ENCODE data around the gene LIN9. TPM values are rescaled to one million over a fixed set of nuclear protein-coding genes. Genes with fewer than 3 reads are reported as not detected.

Gene LIN9
- total RNA-seq, 4 donors from 2014 or later, result 2.1 to 4.7 (median 2.8) TPM

- H3K9me3 ChIP-seq, result no peaks in the 10 kb centered on the region
- H3K36me3 ChIP-seq, result no peaks in the 10 kb centered on the region
- no peak for TF ChIP-seq POLR2A (IDR thresholded peaks at IDR 0.05)
- TF ChIP-seq CTCF (IDR thresholded peaks at IDR 0.05 in 4 of 5, conservative IDR thresholded peaks at IDR 0.05 in 1 of 5), result no peak
- H3K4me1 ChIP-seq, result no peaks in the 10 kb centered on the region
- intact Hi-C loops (cut with DNase I; ENCODE audit: low total_unique reads) (no loop called here), in situ Hi-C loops (cut with MboI; ENCODE audit: low sequenced_read_pairs in 4 of 4) (no loop called here)
- no peak for ATAC-seq
- no peak overlapping the region for H3K4me3 ChIP-seq
- H3K27me3 ChIP-seq, result no peaks in the 10 kb centered on the region
- H3K27ac ChIP-seq, result no peak overlapping the region
- no peak for DNase-seq
Measured at GRCh38 chr1:226335661-226336060, 26.7 kb upstream of the LIN9 start.

- TF ChIP-seq CTCF (IDR thresholded peaks at IDR 0.05 in 4 of 5, conservative IDR thresholded peaks at IDR 0.05 in 1 of 5) (no peak), POLR2A (IDR thresholded peaks at IDR 0.05) (no peak)
- in situ Hi-C loops (cut with MboI; ENCODE audit: low sequenced_read_pairs in 4 of 4) (no loop called here), intact Hi-C loops (cut with DNase I; ENCODE audit: low total_unique reads) (no loop called here)
- no peak overlapping the region for H3K4me3 ChIP-seq
- DNase-seq (no peak), ATAC-seq (no peak)
- H3K36me3 ChIP-seq, result no peaks in the 10 kb centered on the region
- no peaks in the 10 kb centered on the region for H3K27me3 ChIP-seq
- H3K4me1 ChIP-seq, result no peaks in the 10 kb centered on the region
- no peaks in the 10 kb centered on the region for H3K9me3 ChIP-seq
- H3K27ac ChIP-seq, result no peak overlapping the region
Measured at GRCh38 chr1:226332947-226333346, 24.0 kb upstream of the LIN9 start.

- TF ChIP-seq POLR2A (IDR thresholded peaks at IDR 0.05), result no peak
- no peak for TF ChIP-seq CTCF (IDR thresholded peaks at IDR 0.05 in 4 of 5, conservative IDR thresholded peaks at IDR 0.05 in 1 of 5)
- H3K4me1 ChIP-seq, result no peaks in the 10 kb centered on the region
- intact Hi-C loops (cut with DNase I; ENCODE audit: low total_unique reads) (no loop called here), in situ Hi-C loops (cut with MboI; ENCODE audit: low sequenced_read_pairs in 4 of 4) (no loop called here)
- DNase-seq, result no peak
- H3K9me3 ChIP-seq, result no peaks in the 10 kb centered on the region
- H3K27ac ChIP-seq, result no peak overlapping the region
- no peak overlapping the region for H3K4me3 ChIP-seq
- ATAC-seq, result no peak
- H3K36me3 ChIP-seq, result no peaks in the 10 kb centered on the region
- H3K27me3 ChIP-seq, result no peaks in the 10 kb centered on the region
Measured at GRCh38 chr1:226329237-226329636, 20.3 kb upstream of the LIN9 start.

GRCh38 chr1:226327761-226328162, 18.8 kb upstream of the LIN9 start:
- intact Hi-C loops (cut with DNase I; ENCODE audit: low total_unique reads) (no loop called here), in situ Hi-C loops (cut with MboI; ENCODE audit: low sequenced_read_pairs in 4 of 4) (no loop called here)
- Histone ChIP-seq H3K36me3 (no peaks in the 10 kb centered on the region), H3K27me3 (no peaks in the 10 kb centered on the region), H3K4me3 (no peak overlapping the region), H3K4me1 (no peaks in the 10 kb centered on the region), H3K27ac (no peak overlapping the region), H3K9me3 (no peaks in the 10 kb centered on the region)
- no peak for ATAC-seq
- no peak for DNase-seq
- no peak for TF ChIP-seq CTCF (IDR thresholded peaks at IDR 0.05 in 4 of 5, conservative IDR thresholded peaks at IDR 0.05 in 1 of 5)

GRCh38 chr1:226325178-226325577, 16.2 kb upstream of the LIN9 start:
- intact Hi-C loops (cut with DNase I; ENCODE audit: low total_unique reads) (no loop called here), in situ Hi-C loops (cut with MboI; ENCODE audit: low sequenced_read_pairs in 4 of 4) (no loop called here)
- DNase-seq (no peak), ATAC-seq (no peak)
- H3K36me3 ChIP-seq, result no peaks in the 10 kb centered on the region
- H3K27ac ChIP-seq, result no peak overlapping the region
- H3K9me3 ChIP-seq, result no peaks in the 10 kb centered on the region
- no peak overlapping the region for H3K4me3 ChIP-seq
- H3K4me1 ChIP-seq, result no peaks in the 10 kb centered on the region
- TF ChIP-seq CTCF (IDR thresholded peaks at IDR 0.05 in 4 of 5, conservative IDR thresholded peaks at IDR 0.05 in 1 of 5) (no peak), POLR2A (IDR thresholded peaks at IDR 0.05) (no peak)
- H3K27me3 ChIP-seq, result no peaks in the 10 kb centered on the region
